ENCODE data around the gene ABCC1.
"Not testable (repeated sequence)": the region's sequence is repeated elsewhere in the genome, so short reads cannot be mapped to it uniquely, and the experiment has no call there.

ABCC1 gene

DNA sequence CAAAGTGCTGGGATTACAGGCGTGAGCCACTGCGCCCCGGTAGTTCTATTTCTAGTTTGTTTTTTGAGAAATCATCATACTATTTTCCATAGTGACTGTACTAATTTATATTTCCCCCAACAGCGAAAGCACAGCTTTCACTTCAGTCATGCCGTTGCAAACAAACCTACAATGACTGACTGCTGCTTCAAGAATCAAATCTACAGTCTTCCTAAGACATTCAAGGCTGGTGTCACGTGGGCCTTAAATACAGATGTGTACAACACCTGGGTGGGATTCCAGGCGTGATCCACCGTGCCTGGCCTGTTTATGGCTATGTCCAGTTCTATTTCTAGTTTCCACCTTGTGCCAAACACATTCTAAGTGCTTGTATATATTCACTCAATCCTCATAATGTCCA lies 201.9 kb downstream of the ABCC1 start:
- Histone ChIP-seq H3K36me3 (peaks cover 13% of the 10 kb centered on the region), H3K4me1 (ENCODE audit: control insufficient read depth in 1 of 2, insufficient read depth in 1 of 2, low read depth in 1 of 2, low read length in 1 of 2) (no peaks in the 10 kb centered on the region), H3K27me3 (no peaks in the 10 kb centered on the region), H3K27ac (no peak overlapping the region), H3K9me3 (no peaks in the 10 kb centered on the region), H3K4me3 (ENCODE audit: low read depth in 1 of 2, low read length in 1 of 2) (no peak overlapping the region)
- TF ChIP-seq CTCF (IDR thresholded peaks at IDR 0.05): no peak

- H3K9me3 ChIP-seq; H3K27me3 ChIP-seq; H3K4me1 ChIP-seq (ENCODE audit: control insufficient read depth in 1 of 2, insufficient read depth in 1 of 2, low read depth in 1 of 2, low read length in 1 of 2); H3K4me3 ChIP-seq (ENCODE audit: low read depth in 1 of 2, low read length in 1 of 2); H3K27ac ChIP-seq: not testable (repeated sequence)
- peaks cover 11% of the 10 kb centered on the region for H3K36me3 ChIP-seq
Observed at GRCh38 chr16:16153000-16153399, 203.6 kb downstream of the ABCC1 start.

- Histone ChIP-seq H3K27me3 (no peaks in the 10 kb centered on the region), H3K4me1 (ENCODE audit: control insufficient read depth in 1 of 2, insufficient read depth in 1 of 2, low read depth in 1 of 2, low read length in 1 of 2) (peaks cover 6% of the 10 kb centered on the region in 2 experiments), H3K9me3 (no peaks in the 10 kb centered on the region), H3K4me3 (ENCODE audit: low read depth in 1 of 2, low read length in 1 of 2) (no peak overlapping the region), H3K36me3 (peaks cover 11% of the 10 kb centered on the region), H3K27ac (no peak overlapping the region)
- no peak for TF ChIP-seq CTCF (IDR thresholded peaks at IDR 0.05)
Observed at GRCh38 chr16:16154281-16154951, 205.0 kb downstream of the ABCC1 start.

DNA sequence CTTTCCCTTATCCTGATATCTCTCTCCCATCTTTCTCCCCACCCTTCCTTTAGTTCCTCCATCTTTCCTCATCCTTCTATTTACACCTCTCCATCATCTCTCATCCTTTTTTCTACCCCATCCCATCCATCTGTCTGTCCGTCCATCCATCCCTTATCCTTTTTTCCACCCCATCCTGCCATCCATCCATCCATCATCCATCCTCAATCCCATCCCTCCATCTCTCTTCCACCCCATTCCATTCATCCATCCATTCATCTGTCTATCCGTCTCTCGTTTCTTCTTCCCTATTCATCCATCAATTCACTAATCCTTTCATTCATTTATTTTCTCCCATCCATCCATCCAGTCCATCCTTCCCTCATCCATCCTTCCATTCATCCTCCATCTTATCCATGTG lies 205.8 kb downstream of the ABCC1 start:
- Histone ChIP-seq H3K27me3 (no peaks in the 10 kb centered on the region), H3K9me3 (no peaks in the 10 kb centered on the region), H3K4me1 (ENCODE audit: control insufficient read depth in 1 of 2, insufficient read depth in 1 of 2, low read depth in 1 of 2, low read length in 1 of 2) (peaks cover 6% of the 10 kb centered on the region in 2 experiments), H3K27ac (no peak overlapping the region), H3K4me3 (ENCODE audit: low read depth in 1 of 2, low read length in 1 of 2) (no peak overlapping the region), H3K36me3 (peaks cover 5% of the 10 kb centered on the region)
- no peak for TF ChIP-seq CTCF (IDR thresholded peaks at IDR 0.05)

DNA sequence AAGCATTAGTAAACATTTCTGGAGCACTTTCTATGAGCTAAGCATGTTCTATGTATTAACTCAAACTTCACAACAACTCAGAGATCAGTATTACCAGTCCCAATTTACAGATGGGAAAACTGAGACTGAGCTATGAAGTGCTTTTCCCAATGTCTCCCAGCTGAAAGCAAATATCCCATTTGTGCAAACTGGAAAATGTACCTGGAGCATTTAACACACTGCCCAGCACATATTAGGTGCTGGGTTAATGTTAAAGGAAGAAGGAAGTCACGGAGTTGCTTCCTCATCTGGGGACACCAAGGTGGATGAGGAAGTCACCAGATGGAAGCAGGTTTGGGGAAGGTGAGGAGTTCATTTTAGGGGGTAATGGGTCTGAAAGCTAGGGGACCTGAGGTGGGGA lies 207.8 kb downstream of the ABCC1 start:
- Histone ChIP-seq H3K27ac (peak overlapping the region; percentile 37), H3K4me1 (ENCODE audit: control insufficient read depth in 1 of 2, insufficient read depth in 1 of 2, low read depth in 1 of 2, low read length in 1 of 2) (peaks cover 6% of the 10 kb centered on the region in 2 experiments), H3K9me3 (no peaks in the 10 kb centered on the region), H3K27me3 (no peaks in the 10 kb centered on the region), H3K36me3 (peaks cover 16% of the 10 kb centered on the region), H3K4me3 (ENCODE audit: low read depth in 1 of 2, low read length in 1 of 2) (no peak overlapping the region)
- no peak for TF ChIP-seq CTCF (IDR thresholded peaks at IDR 0.05)

GRCh38 chr16:16158082-16158658 lies 208.8 kb downstream of the ABCC1 start:
- H3K4me1 ChIP-seq (ENCODE audit: control insufficient read depth in 1 of 2, insufficient read depth in 1 of 2, low read depth in 1 of 2, low read length in 1 of 2): peaks cover 6% of the 10 kb centered on the region in 2 experiments
- no peaks in the 10 kb centered on the region for H3K27me3 ChIP-seq
- no peak overlapping the region for H3K27ac ChIP-seq
- H3K36me3 ChIP-seq: peaks cover 24% of the 10 kb centered on the region
- no peaks in the 10 kb centered on the region for H3K9me3 ChIP-seq
- H3K4me3 ChIP-seq (ENCODE audit: low read depth in 1 of 2, low read length in 1 of 2): no peak overlapping the region
- no peak for TF ChIP-seq CTCF (IDR thresholded peaks at IDR 0.05)
